Fibroblast of lung (primary cell): ENCODE measurements around the gene SMIM36.

Experiments
- CTCF ChIP-seq, 2 donors: IDR thresholded peaks in 1 of 2; conservative IDR thresholded peaks in 1 of 2; 1 replicate in 1 of 2; 2 replicates in 1 of 2; pipeline ENCODE4 v1.5.1; 2011 to 2012; ENCODE audit warnings: low read length in 2 of 2, control low read depth in 1 of 2, inconsistent platforms in 1 of 2, low read depth in 1 of 2, mild to moderate bottlenecking in 1 of 2
- EZH2 ChIP-seq: IDR thresholded peaks from 2 replicates; pipeline ENCODE4 v1.5.1; 2012; ENCODE audit warnings: low read length, control low read depth, mild to moderate bottlenecking; ENCODE audit errors: missing control alignments

GRCh38 chr17:55520402-55520801, 9.2 kb upstream of the SMIM36 start:
- TF ChIP-seq CTCF (conservative IDR thresholded peaks at IDR 0.05 in 1 of 2, IDR thresholded peaks at IDR 0.05 in 1 of 2; ENCODE audit: low read depth in 1 of 2, low read length in 2 of 2) (no peak), EZH2 (no peak)
